ENCODE measurements around the gene KRTAP5-4. TPM values are rescaled to one million over a fixed set of nuclear protein-coding genes. Genes with fewer than 3 reads are reported as not detected.
"Not testable (repeated sequence)": the region's sequence is repeated elsewhere in the genome, so short reads cannot be mapped to it uniquely, and the experiment has no call there.

KRTAP5-4 gene
- total RNA-seq, 1 donor from 2014 or later, result not detected

GRCh38 chr11:1650034-1650917 is 28.3 kb upstream of the KRTAP5-4 start:
- intact Hi-C loops (cut with DNase I), result loop anchor here (10.0 kb wide), 1 partner anchor 505 kb away; no protein-coding TSS in a partner anchor
- Histone ChIP-seq H3K9me3 (no peaks in the 10 kb centered on the region), H3K4me1 (peaks cover 9% of the 10 kb centered on the region), H3K4me3 (no peak overlapping the region), H3K36me3 (no peaks in the 10 kb centered on the region), H3K27me3 (no peaks in the 10 kb centered on the region), H3K27ac (no peak overlapping the region)
- DNase-seq (ENCODE audit: extremely low spot score in 2 of 2), result no peak
- TF ChIP-seq POLR2A (IDR thresholded peaks at IDR 0.05), result no peak
- peak in 1 of 2 donors; percentile 51 for TF ChIP-seq POLR2AphosphoS5 (IDR thresholded peaks at IDR 0.05; ENCODE audit: insufficient read depth in 1 of 2, low read depth in 1 of 2)

DNA sequence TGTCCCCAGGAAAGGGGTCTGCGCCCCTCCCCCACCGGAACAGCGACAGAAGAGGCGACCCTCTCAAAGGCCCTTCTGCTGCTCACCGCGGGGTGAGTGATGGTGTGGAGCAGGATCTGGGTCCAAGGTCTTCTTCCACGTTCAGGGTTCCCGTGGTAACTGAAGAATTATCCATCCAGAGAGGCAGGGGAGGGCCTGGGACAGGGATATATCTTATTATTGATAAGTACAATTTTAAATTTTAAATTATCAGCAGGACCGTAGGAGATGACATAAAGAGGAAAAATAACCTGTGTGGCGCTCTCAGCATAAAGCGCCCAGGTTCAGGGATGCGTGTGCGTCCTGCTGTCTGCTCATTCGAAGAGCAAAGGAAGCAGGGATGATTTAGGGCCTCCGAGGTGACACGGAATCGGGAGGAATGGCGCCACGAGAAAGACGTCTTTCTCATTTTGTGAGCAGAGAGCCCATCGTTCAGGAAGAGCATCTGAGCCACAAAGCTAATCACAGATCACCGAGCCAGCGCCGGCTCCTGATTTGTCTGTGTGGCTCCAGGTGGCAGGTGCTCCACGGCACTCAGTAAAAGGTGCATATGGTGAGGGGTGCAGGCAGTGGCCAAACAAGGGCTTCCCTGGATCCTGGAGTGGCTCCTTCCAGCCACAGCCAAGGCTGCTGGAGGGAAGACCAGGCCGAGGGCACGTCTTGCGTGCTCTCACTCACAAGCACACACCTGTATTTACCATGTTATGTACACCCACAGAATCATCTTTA is 26.9 kb upstream of the KRTAP5-4 start:
- H3K27me3 ChIP-seq, result no peaks in the 10 kb centered on the region
- intact Hi-C loops (cut with DNase I), result no loop called here

GRCh38 chr11:1647901-1648652 is 26.1 kb upstream of the KRTAP5-4 start:
- no peak overlapping the region for H3K4me3 ChIP-seq
- no peak overlapping the region for H3K27ac ChIP-seq
- no peak for DNase-seq (ENCODE audit: extremely low spot score in 2 of 2)
- intact Hi-C loops (cut with DNase I), result no loop called here
- no peaks in the 10 kb centered on the region for H3K27me3 ChIP-seq
- no peaks in the 10 kb centered on the region for H3K36me3 ChIP-seq
- peaks cover 7% of the 10 kb centered on the region for H3K4me1 ChIP-seq
- H3K9me3 ChIP-seq, result no peaks in the 10 kb centered on the region
- TF ChIP-seq, protein P1, sequence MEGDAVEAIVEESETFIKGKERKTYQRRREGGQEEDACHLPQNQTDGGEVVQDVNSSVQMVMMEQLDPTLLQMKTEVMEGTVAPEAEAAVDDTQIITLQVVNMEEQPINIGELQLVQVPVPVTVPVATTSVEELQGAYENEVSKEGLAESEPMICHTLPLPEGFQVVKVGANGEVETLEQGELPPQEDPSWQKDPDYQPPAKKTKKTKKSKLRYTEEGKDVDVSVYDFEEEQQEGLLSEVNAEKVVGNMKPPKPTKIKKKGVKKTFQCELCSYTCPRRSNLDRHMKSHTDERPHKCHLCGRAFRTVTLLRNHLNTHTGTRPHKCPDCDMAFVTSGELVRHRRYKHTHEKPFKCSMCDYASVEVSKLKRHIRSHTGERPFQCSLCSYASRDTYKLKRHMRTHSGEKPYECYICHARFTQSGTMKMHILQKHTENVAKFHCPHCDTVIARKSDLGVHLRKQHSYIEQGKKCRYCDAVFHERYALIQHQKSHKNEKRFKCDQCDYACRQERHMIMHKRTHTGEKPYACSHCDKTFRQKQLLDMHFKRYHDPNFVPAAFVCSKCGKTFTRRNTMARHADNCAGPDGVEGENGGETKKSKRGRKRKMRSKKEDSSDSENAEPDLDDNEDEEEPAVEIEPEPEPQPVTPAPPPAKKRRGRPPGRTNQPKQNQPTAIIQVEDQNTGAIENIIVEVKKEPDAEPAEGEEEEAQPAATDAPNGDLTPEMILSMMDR (IDR thresholded peaks at IDR 0.05), result no peak
- TF ChIP-seq POLR2AphosphoS5 (IDR thresholded peaks at IDR 0.05; ENCODE audit: insufficient read depth in 1 of 2, low read depth in 1 of 2), result no peak
- no peak for TF ChIP-seq POLR2A (IDR thresholded peaks at IDR 0.05)

More for the DNA sequence above, 26.9 kb upstream of the KRTAP5-4 start:
- no peaks in the 10 kb centered on the region for H3K9me3 ChIP-seq
- no peak for TF ChIP-seq POLR2A (IDR thresholded peaks at IDR 0.05)
- no peak for TF ChIP-seq POLR2AphosphoS5 (IDR thresholded peaks at IDR 0.05; ENCODE audit: insufficient read depth in 1 of 2, low read depth in 1 of 2)
- TF ChIP-seq, protein P1 (IDR thresholded peaks at IDR 0.05), result no peak
- H3K4me3 ChIP-seq, result no peak overlapping the region
- no peaks in the 10 kb centered on the region for H3K36me3 ChIP-seq
- no peak for DNase-seq (ENCODE audit: extremely low spot score in 2 of 2)
- H3K4me1 ChIP-seq, result peaks cover 9% of the 10 kb centered on the region
- H3K27ac ChIP-seq, result no peak overlapping the region

GRCh38 chr11:1646540-1646939 is 24.6 kb upstream of the KRTAP5-4 start:
- intact Hi-C loops (cut with DNase I); H3K4me3 ChIP-seq; H3K36me3 ChIP-seq; H3K9me3 ChIP-seq; H3K4me1 ChIP-seq; H3K27me3 ChIP-seq; DNase-seq (ENCODE audit: extremely low spot score in 2 of 2); H3K27ac ChIP-seq: not testable (repeated sequence)

GRCh38 chr11:1645357-1645821 is 23.5 kb upstream of the KRTAP5-4 start:
- intact Hi-C loops (cut with DNase I), result no loop called here
- no peaks in the 10 kb centered on the region for H3K27me3 ChIP-seq
- TF ChIP-seq POLR2A (IDR thresholded peaks at IDR 0.05) (no peak), POLR2AphosphoS5 (IDR thresholded peaks at IDR 0.05; ENCODE audit: insufficient read depth in 1 of 2, low read depth in 1 of 2) (no peak)
- TF ChIP-seq, protein P1 (IDR thresholded peaks at IDR 0.05), result no peak

More at GRCh38 chr11:1645357-1645821, 23.5 kb upstream of the KRTAP5-4 start:
- DNase-seq (ENCODE audit: extremely low spot score in 2 of 2), result no peak
- Histone ChIP-seq H3K4me3 (no peak overlapping the region), H3K27ac (no peak overlapping the region), H3K4me1 (no peaks in the 10 kb centered on the region), H3K9me3 (no peaks in the 10 kb centered on the region), H3K36me3 (no peaks in the 10 kb centered on the region)
